Epithelial cell of esophagus (primary cell): ENCODE data around the gene FCN1.

ENCODE experiments used
- DNase-seq: peaks from one replicate; pipeline ENCODE4 v3.0.0; 2010; ENCODE audit warnings: low read depth
- H3K4me3 ChIP-seq: 2 replicates; pipeline ENCODE4 v1.5.1; 2011; ENCODE audit warnings: mild to moderate bottlenecking, low read length, control low read depth
- TF ChIP-seq, protein P1 (sequence below): IDR thresholded peaks from 2 replicates; pipeline ENCODE4 v1.5.1; 2011; ENCODE audit warnings: low read depth, mild to moderate bottlenecking, low read length, control low read depth, inconsistent platforms; ENCODE audit not compliant: insufficient read depth; ENCODE audit errors: missing control alignments

The FCN1 gene

GRCh38 chr9:134895567-134895907 lies 22.2 kb downstream of the FCN1 start:
- TF ChIP-seq, protein P1, sequence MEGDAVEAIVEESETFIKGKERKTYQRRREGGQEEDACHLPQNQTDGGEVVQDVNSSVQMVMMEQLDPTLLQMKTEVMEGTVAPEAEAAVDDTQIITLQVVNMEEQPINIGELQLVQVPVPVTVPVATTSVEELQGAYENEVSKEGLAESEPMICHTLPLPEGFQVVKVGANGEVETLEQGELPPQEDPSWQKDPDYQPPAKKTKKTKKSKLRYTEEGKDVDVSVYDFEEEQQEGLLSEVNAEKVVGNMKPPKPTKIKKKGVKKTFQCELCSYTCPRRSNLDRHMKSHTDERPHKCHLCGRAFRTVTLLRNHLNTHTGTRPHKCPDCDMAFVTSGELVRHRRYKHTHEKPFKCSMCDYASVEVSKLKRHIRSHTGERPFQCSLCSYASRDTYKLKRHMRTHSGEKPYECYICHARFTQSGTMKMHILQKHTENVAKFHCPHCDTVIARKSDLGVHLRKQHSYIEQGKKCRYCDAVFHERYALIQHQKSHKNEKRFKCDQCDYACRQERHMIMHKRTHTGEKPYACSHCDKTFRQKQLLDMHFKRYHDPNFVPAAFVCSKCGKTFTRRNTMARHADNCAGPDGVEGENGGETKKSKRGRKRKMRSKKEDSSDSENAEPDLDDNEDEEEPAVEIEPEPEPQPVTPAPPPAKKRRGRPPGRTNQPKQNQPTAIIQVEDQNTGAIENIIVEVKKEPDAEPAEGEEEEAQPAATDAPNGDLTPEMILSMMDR = no peak
- no peak overlapping the region for H3K4me3 ChIP-seq
- no peak for DNase-seq

DNA sequence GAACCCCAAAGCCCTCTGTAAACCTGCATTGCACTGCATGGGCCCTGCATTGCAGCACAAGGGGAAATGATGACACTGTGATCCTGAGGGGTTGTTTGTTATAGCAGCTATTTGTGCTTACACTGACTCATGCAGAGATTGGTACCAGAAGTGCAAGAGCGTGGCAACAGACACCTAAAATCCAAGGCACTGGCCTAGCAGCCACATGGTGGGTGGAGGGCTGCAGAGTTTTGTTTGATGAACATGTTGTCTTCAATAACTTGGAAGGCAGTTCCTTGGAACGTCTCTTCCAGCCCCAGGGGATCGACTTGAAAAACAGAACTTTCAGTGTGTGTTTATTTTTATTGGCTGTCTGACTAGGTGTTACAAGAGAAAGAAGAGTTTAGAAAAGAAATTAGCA lies 22.6 kb downstream of the FCN1 start:
- no peak for DNase-seq
- TF ChIP-seq, protein P1 = no peak
- H3K4me3 ChIP-seq = no peak overlapping the region

DNA sequence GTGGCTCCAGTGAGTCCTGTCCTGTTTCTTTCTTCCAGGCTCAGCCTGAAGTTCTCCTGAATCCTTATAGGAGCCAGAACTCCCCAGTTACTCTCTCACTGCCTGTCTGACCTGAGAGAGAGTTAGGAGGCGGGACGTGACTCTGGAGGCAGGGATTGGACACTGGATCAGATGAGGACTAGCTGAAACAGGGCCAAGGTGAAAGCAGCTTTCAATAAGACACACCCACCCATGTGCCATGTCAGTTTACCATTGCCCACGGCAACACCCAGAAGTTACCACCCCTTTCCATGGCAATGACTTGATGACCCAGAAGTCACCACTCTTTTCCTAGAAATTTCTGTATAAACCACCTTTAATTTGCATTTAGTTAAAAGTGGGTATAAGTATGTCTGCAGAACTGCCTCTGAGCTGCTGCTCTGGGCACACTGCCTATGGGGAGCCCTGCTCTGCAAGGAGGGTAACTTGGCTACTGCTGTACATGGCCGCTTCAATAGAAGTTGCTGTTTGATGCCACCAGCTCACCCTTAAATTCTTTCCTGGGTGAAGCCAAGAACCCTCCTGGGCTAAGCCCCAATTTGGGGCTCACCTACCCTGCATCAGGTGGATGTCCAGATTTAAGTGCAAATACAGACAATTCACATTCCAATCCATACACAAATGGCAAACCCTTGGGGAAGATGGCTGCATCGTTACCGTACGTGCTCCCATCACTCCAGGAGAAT lies 23.4 kb downstream of the FCN1 start:
- no peak for DNase-seq
- TF ChIP-seq, protein P1 = no peak
- no peak overlapping the region for H3K4me3 ChIP-seq

- DNase-seq = no peak
- TF ChIP-seq, protein P1 = no peak
Observed at GRCh38 chr9:134892820-134893420, 24.8 kb downstream of the FCN1 start.

GRCh38 chr9:134892221-134892620 lies 25.5 kb downstream of the FCN1 start:
- H3K4me3 ChIP-seq = no peak overlapping the region
- TF ChIP-seq, protein P1 = no peak
- DNase-seq = no peak

More at GRCh38 chr9:134892820-134893420, 24.8 kb downstream of the FCN1 start:
- no peak overlapping the region for H3K4me3 ChIP-seq

DNA sequence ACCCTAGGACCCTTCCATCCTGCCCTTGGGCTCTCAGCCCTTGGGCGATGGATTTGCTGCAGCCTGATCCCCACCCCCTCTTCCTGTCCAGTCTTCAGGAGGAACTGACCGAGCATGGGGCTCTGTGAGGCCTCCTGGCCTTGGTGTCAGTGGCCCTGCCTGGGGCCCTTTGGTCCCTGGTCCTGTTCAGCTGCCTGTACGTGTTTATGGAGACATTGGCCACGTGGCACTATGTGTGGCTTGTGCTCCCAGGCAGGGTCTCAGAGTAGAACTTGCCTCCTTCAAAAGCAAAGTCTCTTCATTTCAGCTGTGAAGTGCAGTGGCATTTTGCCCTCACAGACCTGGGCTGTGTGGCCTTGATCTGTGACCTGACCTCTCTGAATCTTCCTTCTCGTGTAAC lies 26.0 kb downstream of the FCN1 start:
- H3K4me3 ChIP-seq = no peak overlapping the region
- TF ChIP-seq, protein P1 = no peak
- no peak for DNase-seq

- TF ChIP-seq, protein P1 = no peak
- H3K4me3 ChIP-seq = no peak overlapping the region
- DNase-seq = no peak
Observed at GRCh38 chr9:134891053-134891452, 26.7 kb downstream of the FCN1 start.
